ENCODE results near the gene LRRC8B. TPM values are rescaled to one million over a fixed set of nuclear protein-coding genes. Genes with fewer than 3 reads are reported as not detected.
"Not testable (repeated sequence)": the region's sequence is repeated elsewhere in the genome, so short reads cannot be mapped to it uniquely, and the experiment has no call there.

The LRRC8B gene
- total RNA-seq, 1 donor from 2014 or later = 17.7 TPM

DNA sequence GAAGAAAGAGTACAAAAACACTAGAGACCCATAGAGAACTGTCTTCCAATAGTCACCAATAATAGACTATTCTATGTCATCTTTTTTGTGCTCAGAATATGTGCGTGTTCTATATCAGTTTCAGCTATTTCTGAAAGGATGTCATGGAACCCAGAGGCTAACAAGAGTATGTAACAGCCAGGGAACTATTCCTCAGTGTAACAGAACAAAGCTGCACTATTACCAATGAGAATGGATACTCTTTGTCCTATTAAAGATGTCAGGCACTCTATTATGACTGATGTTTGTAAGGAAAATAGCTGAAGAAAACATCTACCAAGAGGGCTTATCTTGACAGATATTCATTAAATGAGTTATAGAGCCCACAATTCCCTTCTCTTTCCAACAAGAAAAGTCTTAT lies 99.7 kb downstream of the LRRC8B start:
- H3K4me1 Mint-ChIP-seq (ENCODE audit: low read depth, unreplicated experiment) = peaks cover 4% of the 10 kb centered on the region
- no peaks in the 10 kb centered on the region for H3K9me3 Mint-ChIP-seq (ENCODE audit: unreplicated experiment)
- TF ChIP-seq, protein P1, sequence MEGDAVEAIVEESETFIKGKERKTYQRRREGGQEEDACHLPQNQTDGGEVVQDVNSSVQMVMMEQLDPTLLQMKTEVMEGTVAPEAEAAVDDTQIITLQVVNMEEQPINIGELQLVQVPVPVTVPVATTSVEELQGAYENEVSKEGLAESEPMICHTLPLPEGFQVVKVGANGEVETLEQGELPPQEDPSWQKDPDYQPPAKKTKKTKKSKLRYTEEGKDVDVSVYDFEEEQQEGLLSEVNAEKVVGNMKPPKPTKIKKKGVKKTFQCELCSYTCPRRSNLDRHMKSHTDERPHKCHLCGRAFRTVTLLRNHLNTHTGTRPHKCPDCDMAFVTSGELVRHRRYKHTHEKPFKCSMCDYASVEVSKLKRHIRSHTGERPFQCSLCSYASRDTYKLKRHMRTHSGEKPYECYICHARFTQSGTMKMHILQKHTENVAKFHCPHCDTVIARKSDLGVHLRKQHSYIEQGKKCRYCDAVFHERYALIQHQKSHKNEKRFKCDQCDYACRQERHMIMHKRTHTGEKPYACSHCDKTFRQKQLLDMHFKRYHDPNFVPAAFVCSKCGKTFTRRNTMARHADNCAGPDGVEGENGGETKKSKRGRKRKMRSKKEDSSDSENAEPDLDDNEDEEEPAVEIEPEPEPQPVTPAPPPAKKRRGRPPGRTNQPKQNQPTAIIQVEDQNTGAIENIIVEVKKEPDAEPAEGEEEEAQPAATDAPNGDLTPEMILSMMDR (IDR thresholded peaks at IDR 0.05; ENCODE audit: partially characterized antibody, unreplicated experiment) = no peak
- no peak for DNase-seq
- H3K4me3 Mint-ChIP-seq (ENCODE audit: unreplicated experiment) = no peak overlapping the region
- H3K27ac Mint-ChIP-seq (ENCODE audit: unreplicated experiment) = no peak overlapping the region
- H3K36me3 Mint-ChIP-seq (ENCODE audit: unreplicated experiment) = no peaks in the 10 kb centered on the region
- peaks cover 2% of the 10 kb centered on the region for H3K27me3 Mint-ChIP-seq (ENCODE audit: unreplicated experiment)

GRCh38 chr1:89624715-89625323 lies 100.2 kb downstream of the LRRC8B start:
- Mint-ChIP-seq H3K4me1 (ENCODE audit: low read depth, unreplicated experiment) (peaks cover 4% of the 10 kb centered on the region), H3K27me3 (ENCODE audit: unreplicated experiment) (peaks cover 2% of the 10 kb centered on the region), H3K4me3 (ENCODE audit: unreplicated experiment) (no peak overlapping the region), H3K27ac (ENCODE audit: unreplicated experiment) (no peak overlapping the region), H3K36me3 (ENCODE audit: unreplicated experiment) (no peaks in the 10 kb centered on the region), H3K9me3 (ENCODE audit: unreplicated experiment) (no peaks in the 10 kb centered on the region)
- TF ChIP-seq, protein P1 (IDR thresholded peaks at IDR 0.05; ENCODE audit: partially characterized antibody, unreplicated experiment) = no peak
- no peak for DNase-seq

- no peak for DNase-seq
- Mint-ChIP-seq H3K4me1 (ENCODE audit: low read depth, unreplicated experiment) (peaks cover 4% of the 10 kb centered on the region), H3K9me3 (ENCODE audit: unreplicated experiment) (no peaks in the 10 kb centered on the region), H3K27ac (ENCODE audit: unreplicated experiment) (no peak overlapping the region), H3K4me3 (ENCODE audit: unreplicated experiment) (no peak overlapping the region), H3K27me3 (ENCODE audit: unreplicated experiment) (peaks cover 2% of the 10 kb centered on the region), H3K36me3 (ENCODE audit: unreplicated experiment) (no peaks in the 10 kb centered on the region)
- TF ChIP-seq, protein P1 (IDR thresholded peaks at IDR 0.05; ENCODE audit: partially characterized antibody, unreplicated experiment) = no peak
Observed at GRCh38 chr1:89627596-89627962, 103.0 kb downstream of the LRRC8B start.

- peaks cover 4% of the 10 kb centered on the region for H3K4me1 Mint-ChIP-seq (ENCODE audit: low read depth, unreplicated experiment)
Observed at GRCh38 chr1:89629146-89629545, 104.5 kb downstream of the LRRC8B start.

DNA sequence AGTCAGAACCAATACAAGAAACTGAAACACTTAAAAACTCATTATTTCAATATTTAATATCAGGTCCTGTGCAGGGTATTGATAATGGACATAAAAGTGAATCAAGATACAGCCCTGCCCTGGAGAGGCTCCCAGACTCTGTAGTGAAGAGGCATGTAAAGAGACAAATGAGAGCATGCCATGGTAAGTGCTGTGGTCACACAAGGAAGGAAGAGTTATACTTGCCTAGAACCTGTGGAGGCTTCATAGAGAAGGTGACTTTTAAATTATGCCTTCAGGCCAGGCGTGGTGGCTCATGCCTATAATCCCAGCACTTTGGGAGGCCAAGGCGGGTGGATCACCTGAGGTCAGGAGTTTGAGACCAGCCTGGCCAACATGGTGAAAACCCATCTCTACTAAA lies 105.0 kb downstream of the LRRC8B start:
- not testable (repeated sequence) for H3K27ac Mint-ChIP-seq (ENCODE audit: unreplicated experiment); H3K36me3 Mint-ChIP-seq (ENCODE audit: unreplicated experiment); H3K27me3 Mint-ChIP-seq (ENCODE audit: unreplicated experiment)

More at GRCh38 chr1:89629146-89629545, 104.5 kb downstream of the LRRC8B start:
- Mint-ChIP-seq H3K36me3 (ENCODE audit: unreplicated experiment) (no peaks in the 10 kb centered on the region), H3K27ac (ENCODE audit: unreplicated experiment) (no peak overlapping the region), H3K27me3 (ENCODE audit: unreplicated experiment) (peaks cover 2% of the 10 kb centered on the region), H3K9me3 (ENCODE audit: unreplicated experiment) (peaks cover 3% of the 10 kb centered on the region), H3K4me3 (ENCODE audit: unreplicated experiment) (no peak overlapping the region)
- no peak for DNase-seq
- TF ChIP-seq, protein P1 (IDR thresholded peaks at IDR 0.05; ENCODE audit: partially characterized antibody, unreplicated experiment) = no peak

More for the DNA sequence above, 105.0 kb downstream of the LRRC8B start:
- DNase-seq; H3K4me3 Mint-ChIP-seq (ENCODE audit: unreplicated experiment); H3K9me3 Mint-ChIP-seq (ENCODE audit: unreplicated experiment); H3K4me1 Mint-ChIP-seq (ENCODE audit: low read depth, unreplicated experiment): not testable (repeated sequence)

All from glutamatergic neuron (in vitro differentiated cells).